PFSK-1 (cell line): ENCODE results near the gene FGF14.

Experiments used
- FOXP2 ChIP-seq: optimal IDR thresholded peaks from 2 replicates; pipeline ENCODE3; 2011; ENCODE audit warnings: borderline replicate concordance, control low read depth, inconsistent platforms; ENCODE audit not compliant: insufficient read depth; ENCODE audit errors: extremely low read length, extremely low read depth
- POLR2AphosphoS5 ChIP-seq: IDR thresholded peaks from 2 replicates; pipeline ENCODE4 v1.6.1; 2012; ENCODE audit warnings: low read depth, mild to moderate bottlenecking, control low read depth, low read length, moderate library complexity
- REST ChIP-seq, 2 experiments: IDR thresholded peaks; 2 replicates each; pipeline versions ENCODE4 v1.6.1 to v1.8.0; 2011 to 2012; ENCODE audit warnings: low read depth in 2 of 2, low read length in 2 of 2, control low read depth in 1 of 2, inconsistent platforms in 1 of 2, mild to moderate bottlenecking in 1 of 2, moderate library complexity in 1 of 2; ENCODE audit not compliant: insufficient read depth in 1 of 2
- SIN3A ChIP-seq: IDR thresholded peaks from 2 replicates; pipeline ENCODE4 v1.6.1; 2012; ENCODE audit warnings: mild to moderate bottlenecking, low read length, moderate library complexity, borderline replicate concordance; ENCODE audit not compliant: insufficient read depth
- TAF1 ChIP-seq: IDR thresholded peaks from 2 replicates; pipeline ENCODE4 v1.6.1; 2012; ENCODE audit warnings: low read length, control low read depth, borderline replicate concordance; ENCODE audit not compliant: insufficient read depth

DNA sequence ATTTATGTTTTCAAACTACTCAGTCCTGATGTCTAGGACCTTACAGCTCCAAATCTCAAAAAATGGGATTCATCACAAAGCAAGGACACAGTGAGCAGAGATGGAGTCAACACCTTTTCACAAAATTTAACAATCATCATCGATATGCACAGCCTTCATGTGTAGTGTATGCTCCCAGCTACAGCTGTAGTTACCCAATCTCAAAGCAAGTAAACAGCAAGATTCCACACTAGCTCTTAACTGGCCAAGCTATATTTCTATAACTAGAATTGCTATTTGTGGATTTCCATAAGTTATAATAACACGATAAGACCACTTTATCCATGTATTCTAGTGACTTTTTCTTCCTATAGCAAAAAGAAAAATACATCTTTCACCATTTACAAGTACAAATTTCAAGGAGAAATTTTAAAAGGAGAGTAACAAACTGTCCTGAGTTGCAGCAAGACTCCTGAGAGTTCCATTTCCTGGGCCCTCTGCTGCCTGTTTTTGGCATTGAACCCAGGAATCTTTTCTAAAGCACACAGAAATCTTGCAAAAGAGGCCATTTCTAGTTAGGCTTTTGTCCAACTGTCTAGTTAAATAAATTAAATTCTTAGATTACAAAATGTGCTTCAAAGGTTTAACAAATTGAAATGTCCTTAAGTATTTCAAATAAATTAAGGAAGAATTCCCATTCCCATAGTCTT is 460.6 kb downstream of the FGF14 start:
- no peak for TF ChIP-seq POLR2AphosphoS5
- no peak for TF ChIP-seq REST (IDR thresholded peaks at IDR 0.05; ENCODE audit: insufficient read depth in 1 of 2, low read depth in 2 of 2, low read length in 2 of 2)
- no peak for TF ChIP-seq FOXP2
- no peak for TF ChIP-seq TAF1
- no peak for TF ChIP-seq SIN3A
